Body of pancreas (tissue), 4 donors: ENCODE results near the gene PREP.

ENCODE experiments used
- CTCF ChIP-seq, 7 experiments: fragments of 450-650 bp in 4 of 7; fragments of 200-600 bp in 3 of 7; sonication (generic) in 3 of 7; IDR thresholded peaks; one replicate each; pipeline ENCODE4 v1.5.1; 2016 to 2019; ENCODE audit warnings: antibody characterized with exemption in 7 of 7
- POLR2A ChIP-seq, 3 donors: fragments of 450-650 bp; IDR thresholded peaks; one replicate each; pipeline ENCODE4 v1.6.1; 2016; ENCODE audit warnings: antibody characterized with exemption in 3 of 3, mild to moderate bottlenecking in 2 of 3

GRCh38 chr6:105250533-105250932 lies 152.3 kb downstream of the PREP start:
- TF ChIP-seq POLR2A (IDR thresholded peaks at IDR 0.05) = no peak
- TF ChIP-seq CTCF (IDR thresholded peaks at IDR 0.05) = no peak
